Measurements from ENCODE around the gene BPHL.

Gene BPHL

GRCh38 chr6:3201388-3201787 lies 82.9 kb downstream of the BPHL start:
- TF ChIP-seq CTCF (IDR thresholded peaks at IDR 0.05; ENCODE audit: low read depth, low read length), result no peak
- no peak overlapping the region for H3K4me3 ChIP-seq (ENCODE audit: low read depth, low read length)

Data from WI38 (cell line).